ENCODE data around the gene NPR3. TPM values are rescaled to one million over a fixed set of nuclear protein-coding genes. Genes with fewer than 3 reads are reported as not detected.

Gene NPR3
- 1.0 and 1.1 TPM in 2 replicates for total RNA-seq
- 23.1 TPM for polyA plus RNA-seq (2012)

- peak; percentile 26 for DNase-seq (ENCODE audit: low read depth)
These were observed at the start of gene NPR3 for GRCh38 chr5:32710550-32711361. Gene NPR3 (plus strand): TSS chr5:32711321. CDS start chr5:32711777, 456 bp downstream.

GRCh38 chr5:32664523-32664922, 46.6 kb upstream of the NPR3 start:
- no peak for DNase-seq (ENCODE audit: low read depth)

GRCh38 chr5:32668552-32668951, 42.6 kb upstream of the NPR3 start:
- DNase-seq (ENCODE audit: low read depth): no peak

- no peak for DNase-seq (ENCODE audit: low read depth)
These were observed 37.8 kb upstream of the NPR3 start for GRCh38 chr5:32673272-32673671.

- DNase-seq (ENCODE audit: low read depth): no peak
These were observed 34.1 kb upstream of the NPR3 start for GRCh38 chr5:32677023-32677422.

GRCh38 chr5:32678472-32678871, 32.6 kb upstream of the NPR3 start:
- no peak for DNase-seq (ENCODE audit: low read depth)

GRCh38 chr5:32679218-32679617, 31.9 kb upstream of the NPR3 start:
- no peak for DNase-seq (ENCODE audit: low read depth)

- no peak for DNase-seq (ENCODE audit: low read depth)
These were observed 30.9 kb upstream of the NPR3 start for GRCh38 chr5:32680183-32680582.

- DNase-seq (ENCODE audit: low read depth): peak; percentile 56
These were observed 28.0 kb upstream of the NPR3 start for GRCh38 chr5:32683125-32683524.

GRCh38 chr5:32684260-32684659, 26.9 kb upstream of the NPR3 start:
- no peak for DNase-seq (ENCODE audit: low read depth)

- DNase-seq (ENCODE audit: low read depth): peak; percentile 35
These were observed 24.2 kb upstream of the NPR3 start for GRCh38 chr5:32686799-32687498.

- DNase-seq (ENCODE audit: low read depth): peak; percentile 74
These were observed 23.7 kb upstream of the NPR3 start for GRCh38 chr5:32687499-32687831.

GRCh38 chr5:32690153-32690552, 21.0 kb upstream of the NPR3 start:
- no peak for DNase-seq (ENCODE audit: low read depth)

GRCh38 chr5:32690666-32691065, 20.5 kb upstream of the NPR3 start:
- DNase-seq (ENCODE audit: low read depth): no peak

GRCh38 chr5:32692036-32692746, 18.9 kb upstream of the NPR3 start:
- peak; percentile 32 for DNase-seq (ENCODE audit: low read depth)

GRCh38 chr5:32703957-32704356, 7.2 kb upstream of the NPR3 start:
- no peak for DNase-seq (ENCODE audit: low read depth)

- DNase-seq (ENCODE audit: low read depth): peak; percentile 53
These were observed 3.6 kb upstream of the NPR3 start for GRCh38 chr5:32707418-32707997.

GRCh38 chr5:32708949-32709348, 2.2 kb upstream of the NPR3 start:
- no peak for DNase-seq (ENCODE audit: low read depth)

GRCh38 chr5:32709750-32710549, 1.2 kb upstream of the NPR3 start:
- peak; percentile 80 for DNase-seq (ENCODE audit: low read depth)

GRCh38 chr5:32711362-32711680, 200 bp downstream of the NPR3 start:
- DNase-seq (ENCODE audit: low read depth): peak; percentile 5
